HG03108 (cell line): ENCODE measurements around the gene NGDN.
"Not testable (repeated sequence)": the region's sequence is repeated elsewhere in the genome, so short reads cannot be mapped to it uniquely, and the experiment has no call there.

Experiments used
- ATAC-seq: cut with Tn5 transposase; IDR thresholded peaks from one replicate; pipeline ENCODE4 v1.9.1; 2021; ENCODE audit warnings: moderate library complexity; ENCODE audit not compliant: unreplicated experiment

The NGDN gene, protein sequence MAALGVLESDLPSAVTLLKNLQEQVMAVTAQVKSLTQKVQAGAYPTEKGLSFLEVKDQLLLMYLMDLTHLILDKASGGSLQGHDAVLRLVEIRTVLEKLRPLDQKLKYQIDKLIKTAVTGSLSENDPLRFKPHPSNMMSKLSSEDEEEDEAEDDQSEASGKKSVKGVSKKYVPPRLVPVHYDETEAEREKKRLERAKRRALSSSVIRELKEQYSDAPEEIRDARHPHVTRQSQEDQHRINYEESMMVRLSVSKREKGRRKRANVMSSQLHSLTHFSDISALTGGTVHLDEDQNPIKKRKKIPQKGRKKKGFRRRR

DNA sequence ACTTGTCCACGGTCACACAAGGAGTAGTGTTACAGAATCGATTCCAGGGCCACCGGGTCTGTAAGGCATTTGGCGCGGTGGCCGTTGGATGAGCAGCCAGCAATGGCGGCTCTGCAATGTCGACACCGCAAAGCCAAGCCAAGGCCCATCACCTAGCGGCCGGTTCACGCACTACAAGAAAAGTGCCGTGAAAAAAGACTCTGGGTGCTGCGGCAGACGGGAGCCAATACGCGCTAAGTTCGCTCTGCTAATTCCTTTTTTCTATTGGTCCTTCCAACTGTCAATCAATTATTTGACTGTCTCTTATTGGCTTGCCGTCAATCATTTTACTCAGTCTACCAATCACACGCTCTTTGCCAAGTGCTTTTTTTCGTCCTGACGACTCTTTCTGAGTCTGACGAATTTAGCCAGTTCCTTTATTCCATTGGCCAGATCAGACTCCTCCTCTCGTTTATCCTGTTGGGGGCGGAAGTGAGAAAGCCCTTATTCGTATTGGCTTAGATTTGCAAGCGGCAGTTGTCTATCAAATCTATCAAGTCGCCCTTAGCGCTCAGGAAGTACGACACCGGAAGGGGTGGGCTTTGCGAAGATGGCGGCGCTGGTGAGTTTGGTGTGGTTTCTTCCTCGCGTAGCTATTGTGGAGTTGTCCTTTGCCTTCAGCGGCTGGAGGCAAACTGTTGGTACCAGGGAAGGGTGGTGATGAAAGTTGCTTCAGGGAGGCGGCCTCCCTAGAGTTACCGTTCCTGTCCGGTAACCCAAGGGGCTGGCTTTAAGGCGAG lies at the start of gene NGDN:
Gene NGDN, plus strand, starts transcription at position 577 of the 779 bp plus-strand sequence. Its CDS starts 13 bp downstream, at position 590.
- ATAC-seq: peak; percentile 95

DNA sequence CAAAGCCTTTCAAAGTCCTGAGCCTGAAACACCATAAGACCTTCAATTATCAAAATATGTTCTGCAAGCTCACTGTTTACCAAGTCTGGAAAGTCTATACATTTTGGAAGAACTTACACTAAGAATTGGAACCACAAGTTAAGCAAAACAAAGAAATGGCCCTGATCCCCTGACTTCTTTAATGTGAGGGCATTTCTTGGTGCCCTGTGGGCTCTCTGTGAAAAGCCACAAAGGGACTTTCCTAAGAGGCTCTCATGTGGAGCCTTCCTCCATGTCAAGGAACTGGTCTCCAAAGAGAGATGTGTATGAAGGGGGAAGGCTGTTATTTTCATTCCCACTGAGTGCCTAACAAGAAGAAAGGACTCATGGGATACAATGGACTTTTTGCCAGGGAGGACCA lies 47.9 kb upstream of the NGDN start:
- no peak for ATAC-seq

DNA sequence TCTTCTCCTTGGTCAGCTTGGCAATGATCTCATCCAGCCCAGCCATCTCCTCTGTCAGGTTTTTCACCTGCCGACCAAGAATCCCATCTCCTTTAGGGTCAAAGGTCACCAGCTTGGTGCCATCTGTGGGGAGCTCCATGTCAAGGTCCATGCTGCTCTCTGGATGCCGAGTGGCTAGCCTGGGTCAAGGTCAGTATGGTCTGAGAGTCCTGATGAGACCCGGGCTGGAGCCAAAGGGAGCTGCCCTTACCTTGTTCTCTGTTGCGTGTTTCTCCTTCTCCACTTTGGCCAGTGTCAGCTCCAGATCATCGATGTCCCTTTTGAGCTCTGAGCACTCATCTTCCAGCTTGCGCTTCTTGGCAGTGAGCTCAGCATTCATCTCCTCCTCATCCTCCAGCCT lies 45.8 kb upstream of the NGDN start:
- ATAC-seq: no peak

DNA sequence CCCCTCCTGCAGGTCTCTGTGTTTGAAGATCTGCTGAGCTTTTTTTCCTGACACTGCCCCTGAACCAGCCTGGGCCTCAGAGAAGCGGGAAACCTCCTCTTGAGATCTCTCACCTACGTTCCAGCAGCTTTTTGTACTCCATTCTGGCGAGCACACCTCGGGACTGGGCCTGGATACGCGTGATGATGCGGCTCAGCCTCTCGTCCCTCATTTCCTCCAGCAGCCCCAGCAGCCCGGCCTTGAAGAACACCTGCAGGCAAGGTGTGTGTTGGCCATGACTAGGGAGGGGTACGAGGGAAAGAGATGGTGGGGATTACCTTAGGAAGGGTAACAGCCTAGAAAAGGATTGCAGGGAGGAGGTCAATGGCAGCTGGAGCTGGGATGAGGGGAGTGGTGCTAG lies 44.3 kb upstream of the NGDN start:
- no peak for ATAC-seq

DNA sequence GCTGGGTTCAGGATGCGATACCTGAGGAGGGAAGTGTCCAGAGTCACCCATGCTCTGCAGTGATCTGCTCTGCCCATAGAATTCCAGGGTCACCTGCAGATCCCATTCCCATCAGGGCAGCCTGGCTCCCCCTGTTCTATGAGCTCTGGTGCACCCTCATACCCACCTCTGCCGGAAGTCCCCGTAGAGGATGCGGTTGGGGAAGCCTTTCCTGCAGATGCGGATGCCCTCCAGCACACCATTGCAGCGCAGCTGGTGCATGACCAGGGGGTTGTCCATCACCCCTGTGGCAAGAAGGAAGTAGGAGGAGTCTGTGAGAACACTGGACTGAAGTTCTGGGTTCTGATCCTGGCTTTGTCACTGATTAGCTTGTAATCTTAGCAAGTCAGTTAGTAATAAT lies 43.7 kb upstream of the NGDN start:
- ATAC-seq: not testable (repeated sequence)

DNA sequence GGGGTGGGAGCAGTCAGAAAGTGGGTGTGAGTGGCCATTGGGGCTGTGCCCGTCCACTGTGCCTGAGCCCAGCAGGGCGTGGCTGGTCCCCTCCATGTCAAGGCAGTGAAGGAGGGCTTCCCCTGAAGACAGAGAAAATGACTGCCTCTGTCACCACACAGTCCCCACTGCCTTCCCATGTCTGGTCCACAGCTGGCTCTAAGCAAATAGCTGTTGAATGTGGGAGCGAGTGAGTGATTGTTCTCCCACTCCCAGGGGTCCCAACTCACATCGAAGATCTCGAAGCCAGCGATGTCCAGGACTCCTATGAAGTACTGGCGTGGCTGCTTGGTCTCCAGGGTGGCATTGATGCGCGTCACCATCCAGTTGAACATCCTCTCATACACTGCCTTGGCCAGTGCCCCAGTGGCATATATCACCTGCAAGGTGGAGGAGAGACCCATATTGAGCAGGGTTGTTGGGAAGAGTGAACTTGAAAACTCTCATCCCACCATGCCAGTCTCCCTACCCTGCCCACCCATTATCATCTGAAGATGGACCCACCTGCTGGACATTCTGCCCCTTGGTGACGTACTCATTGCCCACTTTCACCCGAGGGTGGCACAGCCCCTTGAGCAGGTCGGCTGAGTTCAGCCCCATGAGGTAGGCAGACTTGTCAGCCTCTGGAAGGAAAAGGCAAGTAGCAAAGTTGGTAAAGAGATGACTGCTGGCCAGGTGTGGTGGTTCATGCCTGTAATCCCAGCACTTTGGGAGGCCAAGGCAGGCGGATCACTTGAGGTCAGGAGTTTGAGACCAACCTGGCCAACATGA lies 40.6 kb upstream of the NGDN start:
- ATAC-seq: no peak

DNA sequence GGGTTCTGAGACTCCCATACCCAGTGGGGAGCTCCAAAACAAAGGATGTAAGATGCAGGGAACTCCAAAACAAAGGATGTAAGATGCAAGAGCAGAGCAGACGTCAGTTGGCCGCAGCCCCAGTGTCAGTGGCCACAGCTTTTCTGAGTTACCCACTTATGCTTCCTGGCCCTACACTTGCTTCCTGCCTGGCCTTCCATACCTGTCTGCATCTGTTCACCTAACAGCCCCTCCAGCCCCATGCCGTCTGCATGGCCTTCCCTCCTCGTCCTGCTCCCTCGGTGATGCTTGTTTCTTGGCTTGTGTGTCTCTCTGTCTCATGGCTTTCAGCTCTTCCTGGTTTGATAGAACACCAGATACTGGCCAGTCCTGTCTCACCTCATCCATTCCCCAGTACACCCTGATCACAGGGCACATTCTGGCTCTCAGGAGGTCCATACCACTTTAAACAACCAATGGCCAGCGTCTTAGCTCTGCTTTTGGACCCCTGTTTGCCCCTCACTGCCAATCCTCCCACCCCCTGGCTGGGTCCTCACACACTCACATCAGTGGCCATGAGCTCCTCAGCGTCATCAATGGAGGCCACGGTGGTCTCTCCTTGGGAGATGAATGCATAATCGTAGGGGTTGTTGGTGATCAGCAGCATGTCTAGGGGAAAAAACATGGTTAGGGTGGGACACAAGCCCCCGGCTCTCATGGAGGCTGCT lies 39.3 kb upstream of the NGDN start:
- no peak for ATAC-seq

DNA sequence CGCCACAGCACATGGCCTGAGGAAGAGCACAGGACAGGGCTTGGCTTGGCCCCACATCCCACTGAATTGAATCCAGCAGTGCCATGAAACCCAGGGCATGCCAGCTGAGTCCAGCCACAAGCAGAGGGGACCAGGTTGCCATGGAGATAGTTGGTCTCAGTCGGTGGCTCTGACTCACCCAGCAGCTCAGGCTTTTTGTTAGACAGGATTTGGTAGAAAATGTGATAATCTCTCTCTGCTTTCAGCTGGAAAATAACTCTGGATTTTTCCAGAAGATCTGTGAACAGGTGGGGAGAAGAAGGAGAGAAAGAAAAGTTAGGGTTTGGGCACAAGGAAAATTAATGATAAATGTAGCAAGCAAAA lies 38.8 kb upstream of the NGDN start:
- no peak for ATAC-seq

DNA sequence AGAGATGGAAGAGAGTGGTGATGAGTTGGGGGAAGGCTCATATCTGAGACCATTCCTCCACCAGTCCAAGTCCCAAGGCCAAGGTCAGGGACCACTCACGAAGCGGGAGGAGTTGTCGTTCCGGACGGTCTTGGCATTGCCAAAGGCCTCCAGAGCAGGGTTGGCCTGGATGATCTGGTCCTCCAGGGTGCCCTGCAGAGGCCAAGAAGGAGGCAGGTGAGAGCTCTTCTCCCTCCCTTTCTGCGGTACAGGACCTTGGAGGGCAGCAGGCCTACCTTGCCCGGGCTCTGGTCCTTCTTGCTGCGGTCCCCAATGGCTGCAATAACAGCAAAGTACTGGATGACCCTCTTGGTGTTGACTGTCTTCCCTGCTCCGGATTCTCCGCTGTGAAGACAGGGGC lies 38.0 kb upstream of the NGDN start:
- ATAC-seq: no peak

DNA sequence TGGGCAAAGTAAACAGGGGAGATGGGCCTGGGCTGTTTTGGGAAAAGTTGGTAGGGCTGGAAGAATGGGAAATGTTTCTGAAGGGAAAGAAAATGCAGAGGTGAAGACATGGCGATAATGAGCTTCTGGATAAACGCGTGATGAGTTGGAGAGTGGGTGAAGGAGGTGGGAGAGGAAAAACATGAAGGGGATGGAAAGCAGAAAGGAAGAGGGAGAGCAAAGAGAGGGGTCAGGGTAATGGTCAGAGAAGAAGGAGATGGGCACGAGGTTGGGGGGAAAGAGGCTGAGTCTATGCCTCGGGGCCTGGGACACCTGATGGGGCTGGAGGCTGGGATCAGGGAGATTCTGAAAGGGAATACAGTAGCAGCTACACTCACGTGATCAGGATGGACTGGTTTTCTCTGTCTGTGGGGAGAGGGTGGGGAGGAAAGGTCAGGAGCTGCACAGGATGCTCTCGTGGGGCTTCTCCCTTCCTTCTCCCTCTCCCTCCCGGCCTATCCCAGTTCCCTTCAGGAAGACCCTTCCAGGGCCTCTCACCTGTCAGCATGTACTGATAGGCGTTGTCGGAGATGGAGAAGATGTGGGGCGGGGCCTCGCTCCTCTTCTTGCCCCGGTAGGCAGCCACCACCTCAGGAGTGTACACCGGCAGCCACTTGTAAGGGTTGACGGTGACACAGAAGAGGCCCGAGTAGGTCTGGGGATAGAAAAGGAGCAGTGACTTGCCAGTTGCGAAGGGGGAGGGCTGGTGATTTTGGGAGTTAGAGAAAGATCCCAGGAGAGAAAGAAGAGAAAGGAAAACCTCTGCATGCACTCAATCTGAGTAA lies 37.2 kb upstream of the NGDN start:
- no peak for ATAC-seq

DNA sequence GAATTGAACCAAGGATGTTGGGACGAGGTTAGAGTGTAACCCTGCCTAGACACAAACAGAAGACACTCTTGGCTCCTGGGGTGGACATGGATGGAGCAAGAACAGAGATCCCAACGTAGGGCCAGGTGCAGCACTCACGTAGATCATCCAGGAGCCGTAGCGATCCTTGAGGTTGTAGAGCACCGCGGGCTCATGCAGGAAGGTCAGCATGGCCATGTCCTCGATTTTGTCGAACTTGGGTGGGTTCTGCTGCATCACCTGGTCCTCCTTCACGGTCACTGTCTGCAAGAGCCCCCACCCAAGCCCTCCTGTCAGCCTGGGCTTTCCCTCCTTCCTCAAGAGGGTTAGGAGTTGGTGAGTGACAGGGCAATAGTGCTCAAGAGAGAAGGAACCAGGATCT lies 36.6 kb upstream of the NGDN start:
- no peak for ATAC-seq

DNA sequence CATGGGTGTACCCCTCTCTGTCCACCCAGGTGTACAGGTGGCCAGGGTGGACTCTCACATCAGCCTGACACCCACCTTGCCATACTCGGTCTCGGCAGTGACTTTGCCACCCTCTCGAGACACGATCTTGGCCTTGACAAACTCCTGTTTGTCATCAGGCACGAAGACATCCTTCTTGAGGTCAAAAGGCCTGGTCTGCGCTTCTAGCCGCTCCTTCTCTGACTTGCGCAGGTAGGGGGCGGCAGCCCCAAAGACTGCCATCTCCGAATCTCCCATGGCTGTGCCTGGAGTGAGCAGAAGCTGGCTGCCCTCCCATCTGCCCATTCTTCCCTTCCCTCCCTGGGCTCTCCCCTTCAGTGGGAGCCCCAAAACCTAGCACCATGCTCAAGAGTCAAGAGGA lies 36.0 kb upstream of the NGDN start:
- ATAC-seq: no peak

DNA sequence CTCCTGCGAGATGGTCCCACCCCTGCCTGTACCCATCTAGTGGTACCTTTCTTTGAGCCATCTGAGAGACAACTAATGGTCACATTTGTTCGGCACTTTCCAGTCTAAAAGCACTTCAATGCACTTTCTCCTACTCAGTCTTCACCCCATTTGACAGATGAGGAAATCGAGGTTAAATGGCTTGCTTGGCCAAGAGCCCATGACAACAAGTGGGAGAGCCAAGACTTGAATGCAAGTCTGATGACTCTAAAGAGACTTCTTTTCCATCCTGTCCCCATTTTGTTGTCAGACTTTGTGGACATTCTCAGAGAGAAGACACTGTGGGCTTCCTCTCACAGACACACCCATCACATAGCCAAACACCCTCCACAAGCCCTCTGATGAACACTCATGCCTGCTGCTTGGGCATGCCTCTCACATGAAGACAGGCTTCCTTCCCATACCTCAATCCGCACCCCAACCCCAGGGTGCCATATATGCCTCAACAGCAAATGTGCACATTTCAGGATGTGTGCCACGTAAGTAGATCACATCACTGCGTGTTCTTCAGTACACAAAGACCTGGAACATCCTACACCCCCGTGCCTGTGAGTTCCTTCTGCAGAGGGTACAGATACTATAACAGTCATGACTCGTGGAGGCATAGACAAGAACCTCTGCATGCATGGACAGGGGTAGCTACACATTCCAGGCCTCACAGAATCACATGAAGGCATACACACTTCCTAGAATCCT lies 34.8 kb upstream of the NGDN start:
- no peak for ATAC-seq

DNA sequence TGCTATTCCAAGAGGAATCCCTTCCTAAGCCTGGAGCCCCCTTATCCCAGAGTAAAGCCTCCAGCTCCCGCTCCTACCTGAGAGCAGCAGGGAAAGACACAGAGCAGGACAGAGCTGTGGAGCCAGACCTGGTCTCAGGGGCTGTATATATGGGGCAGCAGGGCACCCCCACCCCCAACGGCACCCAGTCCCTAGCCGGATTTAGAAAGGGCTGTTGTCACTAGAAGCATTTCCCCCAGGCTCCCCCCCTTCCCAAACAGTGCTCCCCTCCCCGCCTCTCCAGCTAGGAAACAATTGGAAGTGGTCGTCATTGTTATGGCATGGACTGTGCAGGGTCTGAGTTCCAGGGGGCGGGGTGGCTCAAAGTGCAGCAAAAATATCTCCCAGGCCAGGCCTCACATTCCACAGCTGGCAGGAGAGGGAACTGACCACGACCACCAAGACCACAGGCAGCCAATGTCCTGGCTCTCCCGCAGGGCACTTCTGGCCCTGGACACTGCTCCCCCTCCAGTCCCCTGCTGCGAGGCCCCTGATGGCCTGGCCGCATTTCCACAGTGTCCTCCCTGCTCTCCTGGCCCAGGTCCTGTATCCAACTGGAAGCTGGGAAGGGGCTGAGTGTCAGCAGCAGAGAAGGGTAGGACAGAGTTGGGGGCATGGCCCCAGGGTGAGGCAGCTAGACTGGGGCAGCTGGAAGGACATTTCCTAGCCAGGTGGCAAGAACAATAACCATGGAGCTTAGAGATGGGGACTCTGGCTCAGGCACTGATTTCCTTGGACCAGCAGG lies 33.8 kb upstream of the NGDN start, which contains the start of gene MYH7:
Gene MYH7, minus strand, starts transcription at position 118 of the 784 bp plus-strand sequence. CDS start 1,928 bp downstream, outside the sequence.
- ATAC-seq: no peak

DNA sequence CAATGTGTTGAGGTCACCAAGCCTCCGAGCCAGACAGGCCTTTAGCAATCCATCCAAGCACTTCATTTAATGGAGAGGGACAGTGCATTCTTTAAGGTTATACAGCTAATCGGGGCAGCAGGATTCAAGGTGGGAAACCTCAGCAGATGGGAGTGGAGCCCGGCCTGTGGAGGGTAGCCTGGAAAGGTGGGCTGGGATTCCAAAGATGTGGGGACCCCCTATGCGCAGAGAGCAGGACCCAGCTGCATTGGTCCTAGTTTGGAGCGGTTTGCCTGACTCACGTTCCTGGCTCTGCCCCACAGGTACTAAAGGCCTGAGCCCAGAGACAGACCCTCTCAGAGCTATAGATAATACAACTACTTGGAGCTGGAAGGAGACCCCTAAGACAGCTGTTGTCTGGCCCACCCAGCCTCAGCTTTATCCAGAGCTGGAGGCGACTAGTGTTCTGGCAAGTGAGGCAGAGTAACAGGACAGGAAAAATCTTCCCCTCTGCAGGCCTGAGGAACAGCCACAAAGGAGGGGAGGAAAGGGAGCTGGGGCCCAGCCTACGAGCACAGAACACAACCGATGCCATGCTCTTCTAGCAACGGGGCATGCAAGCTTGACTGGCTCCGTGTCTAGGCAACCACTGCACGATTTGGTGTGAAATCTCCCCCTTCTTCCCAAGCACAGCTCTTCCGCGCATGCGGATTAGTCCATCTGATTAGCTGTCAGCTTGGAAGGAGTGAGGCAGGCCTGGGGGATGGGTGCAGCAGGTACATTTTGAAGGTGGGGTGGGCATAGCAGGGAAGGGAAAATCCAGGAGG lies 33.0 kb upstream of the NGDN start:
- no peak for ATAC-seq

DNA sequence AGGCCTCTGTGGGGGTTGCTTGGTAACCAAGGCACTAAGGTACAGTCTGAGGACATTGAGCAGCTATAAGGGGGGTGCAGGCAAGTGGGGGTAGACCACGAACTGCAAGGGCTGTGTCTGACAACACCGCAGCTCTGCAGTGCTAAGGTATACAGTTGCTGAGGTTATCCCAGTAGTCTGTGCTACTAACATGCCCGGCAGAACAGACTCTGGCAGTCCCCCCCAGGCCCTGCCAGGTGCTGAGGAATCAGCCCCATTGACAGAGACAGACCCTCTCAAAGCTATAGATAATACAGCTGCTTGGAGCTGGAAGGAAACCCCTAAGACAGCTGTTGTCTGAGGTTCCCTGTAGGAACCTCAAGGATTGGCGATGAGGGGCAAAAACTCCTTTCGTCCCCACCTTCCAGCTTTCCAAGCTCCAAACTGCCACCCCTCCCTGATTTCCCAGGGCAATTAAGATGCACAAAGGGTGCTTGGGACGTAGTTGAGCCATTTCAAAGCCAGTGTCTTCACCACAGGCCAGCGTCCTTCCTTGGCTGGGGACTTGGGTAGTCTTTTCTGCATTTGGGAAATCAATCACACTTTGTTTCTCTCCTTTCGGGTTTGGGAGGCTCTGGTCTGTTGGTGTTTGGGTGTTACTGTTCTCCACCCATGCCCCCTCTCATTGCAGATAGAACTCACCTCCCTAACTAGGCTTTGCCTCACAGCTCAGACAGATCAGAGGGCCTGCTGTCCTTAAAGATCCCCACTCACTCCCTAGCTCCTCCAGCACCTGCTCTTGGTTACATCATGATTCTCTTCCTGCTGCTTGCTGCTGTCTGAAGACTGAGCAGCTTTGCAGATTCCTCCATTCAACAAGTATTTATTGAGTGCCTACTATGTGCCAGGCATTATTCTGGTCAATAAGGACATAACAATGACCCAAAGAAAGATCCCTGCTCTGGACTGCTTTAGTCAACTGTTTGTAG lies 32.1 kb upstream of the NGDN start:
- ATAC-seq: no peak
